A549 (cell line): ENCODE measurements around the gene CCDC116. TPM values are rescaled to one million over a fixed set of nuclear protein-coding genes. Genes with fewer than 3 reads are reported as not detected.

Experiments
- ATAC-seq, 2 experiments: fragments of 200-7000 bp in 1 of 2; fragments of >200 bp in 1 of 2; cut with Nextera tagmentation in 1 of 2; cut with Tn5 transposase in 1 of 2; 3 replicates each; pipeline versions ENCODE4 v1.8.0 to v1.9.1; 2018 to 2020; ENCODE audit warnings: mild to moderate bottlenecking in 1 of 2, moderate library complexity in 1 of 2
- CTCF ChIA-PET: fragments of 300-600 bp; sonication (Branson Sonifier 250); formaldehyde crosslinking; extraction: SDS; loops from one replicate; lab custom pipeline; 2021; ENCODE audit warnings: antibody characterized with exemption, inconsistent platforms; lab: Yijun Ruan, JAX
- POLR2A ChIA-PET: fragments of 350-600 bp; formaldehyde crosslinking; extraction: SDS; loops from one replicate; lab custom pipeline; 2021; ENCODE audit warnings: antibody characterized with exemption, inconsistent platforms; lab: Yijun Ruan, JAX
- DNase-seq, 2 experiments: peaks; one replicate each; pipeline versions ENCODE4 v3.0.0 to v3.0.0-alpha.2; 2011 to 2016; ENCODE audit warnings: low read depth in 1 of 2, low spot score in 1 of 2
- FAIRE-seq: peaks from 2 replicates; lab custom pipeline; 2011; peaks lifted over from hg19 to GRCh38; lab: Jason Lieb, UNC
- H3K27ac ChIP-seq, 2 experiments: fragments of >200 bp; sonication (Bioruptor Twin); formaldehyde crosslinking; 3 replicates each; pipeline ENCODE4 v1.5.1; 2016 to 2017
- H3K4me1 ChIP-seq: fragments of >200 bp; sonication (Bioruptor Twin); formaldehyde crosslinking; 3 replicates; pipeline ENCODE4 v1.6.1; 2016
- H3K4me2 ChIP-seq: fragments of >200 bp; sonication (Bioruptor Twin); formaldehyde crosslinking; 3 replicates; pipeline ENCODE4 v1.6.1; 2016
- H3K4me3 ChIP-seq: fragments of >200 bp; sonication (Bioruptor Twin); formaldehyde crosslinking; 3 replicates; pipeline ENCODE4 v1.5.1; 2016
- H3K9me3 ChIP-seq: fragments of >200 bp; sonication (Bioruptor Twin); formaldehyde crosslinking; 3 replicates; pipeline ENCODE4 v1.6.1; 2016
- BHLHE40 ChIP-seq: IDR thresholded peaks from 2 replicates; pipeline ENCODE4 v1.6.1; 2012; ENCODE audit warnings: low read depth, low read length, inconsistent platforms
- CBX2 ChIP-seq: fragments of 200-600 bp; sonication (generic); IDR thresholded peaks from 2 replicates; pipeline ENCODE4 v1.6.1; 2016; ENCODE audit warnings: low read depth, mild to moderate bottlenecking, borderline replicate concordance
- CHD4 ChIP-seq: fragments of 200-600 bp; sonication (generic); IDR thresholded peaks from 2 replicates; pipeline ENCODE4 v1.6.1; 2016; ENCODE audit warnings: antibody characterized with exemption, mild to moderate bottlenecking, borderline replicate concordance
- EHF ChIP-seq: fragments of 250-450 bp; sonication (Bioruptor Pico); IDR thresholded peaks from 2 replicates; pipeline ENCODE4 v1.5.0; 2020; ENCODE audit warnings: mild to moderate bottlenecking
- EHMT2 ChIP-seq: fragments of 200-600 bp; sonication (generic); IDR thresholded peaks from 2 replicates; pipeline ENCODE4 v1.6.1; 2016; ENCODE audit warnings: antibody characterized with exemption, low read depth, mild to moderate bottlenecking, moderate library complexity
- FOSL2 ChIP-seq, 2 experiments: fragments of 450-650 bp in 1 of 2; fragments of >200 bp in 1 of 2; sonication (Bioruptor Twin) in 1 of 2; formaldehyde crosslinking; IDR thresholded peaks; 2 replicates each; pipeline versions ENCODE4 v1.5.0 to v1.6.1; 2016 to 2020; ENCODE audit warnings: mild to moderate bottlenecking in 1 of 2, moderate library complexity in 1 of 2
- FOXS1 ChIP-seq: fragments of 250-450 bp; sonication (Bioruptor Pico); IDR thresholded peaks from 2 replicates; pipeline ENCODE4 v1.5.0; 2020; ENCODE audit warnings: mild to moderate bottlenecking, moderate library complexity
- HEYL ChIP-seq: fragments of 250-450 bp; sonication (Bioruptor Pico); IDR thresholded peaks from 2 replicates; pipeline ENCODE4 v1.8.0; 2021; ENCODE audit warnings: mild to moderate bottlenecking, moderate library complexity
- JUNB ChIP-seq: fragments of >200 bp; sonication (Bioruptor Twin); formaldehyde crosslinking; IDR thresholded peaks from 2 replicates; pipeline ENCODE4 v1.6.1; 2016
- KDM5A ChIP-seq: fragments of 200-600 bp; sonication (generic); IDR thresholded peaks from 2 replicates; pipeline ENCODE4 v1.6.1; 2016; ENCODE audit warnings: antibody characterized with exemption, mild to moderate bottlenecking
- MAX ChIP-seq: IDR thresholded peaks from 2 replicates; pipeline ENCODE4 v1.6.1; 2012
- MAZ ChIP-seq: fragments of 150-350 bp; IDR thresholded peaks from 2 replicates; pipeline ENCODE4 v1.6.1; 2014; ENCODE audit warnings: antibody characterized with exemption, low read depth, low read length, borderline replicate concordance
- MYC ChIP-seq: IDR thresholded peaks from 2 replicates; pipeline ENCODE4 v1.6.1; 2012; ENCODE audit warnings: mild to moderate bottlenecking, inconsistent platforms, low read length, improper control_type of control experiment, borderline replicate concordance
- NFE2L2 ChIP-seq: fragments of 150-350 bp; conservative IDR thresholded peaks from 2 replicates; pipeline ENCODE4 v1.6.1; 2014; ENCODE audit warnings: low read length
- PHF8 ChIP-seq: fragments of 200-600 bp; sonication (generic); IDR thresholded peaks from 2 replicates; pipeline ENCODE4 v1.6.1; 2016; ENCODE audit warnings: low read depth, mild to moderate bottlenecking, antibody characterized with exemption, moderate library complexity, borderline replicate concordance
- RAD21 ChIP-seq, 2 experiments: fragments of >200 bp in 1 of 2; sonication (Bioruptor Twin) in 1 of 2; formaldehyde crosslinking in 1 of 2; IDR thresholded peaks in 1 of 2; conservative IDR thresholded peaks in 1 of 2; 2 replicates in 1 of 2; 3 replicates in 1 of 2; pipeline ENCODE4 v1.6.1; 2012 to 2018; ENCODE audit warnings: inconsistent platforms in 1 of 2
- RARB ChIP-seq: fragments of 250-450 bp; sonication (Bioruptor Pico); IDR thresholded peaks from 2 replicates; pipeline ENCODE4 v1.8.0; 2021; ENCODE audit warnings: mild to moderate bottlenecking, moderate library complexity
- RNF2 ChIP-seq: fragments of 200-600 bp; sonication (generic); IDR thresholded peaks from 2 replicates; pipeline ENCODE4 v1.6.1; 2016; ENCODE audit warnings: low read depth, mild to moderate bottlenecking, antibody characterized with exemption, moderate library complexity, borderline replicate concordance
- ZC3H11A ChIP-seq: fragments of 450-650 bp; IDR thresholded peaks from 2 replicates; pipeline ENCODE4 v1.6.1; 2014; ENCODE audit warnings: antibody characterized with exemption, mild to moderate bottlenecking
- ZFP36 ChIP-seq: fragments of 450-650 bp; IDR thresholded peaks from 2 replicates; pipeline ENCODE4 v1.6.1; 2014; ENCODE audit warnings: borderline replicate concordance; ENCODE audit not compliant: partially characterized antibody
- ZNF302 ChIP-seq: fragments of 250-450 bp; sonication (Bioruptor Pico); IDR thresholded peaks from 2 replicates; pipeline ENCODE4 v1.9.0; 2021; ENCODE audit warnings: inconsistent platforms, mild to moderate bottlenecking, moderate library complexity
- ZSCAN20 ChIP-seq: fragments of 250-450 bp; sonication (Bioruptor Pico); IDR thresholded peaks from 2 replicates; pipeline ENCODE4 v1.8.0; 2022; ENCODE audit warnings: mild to moderate bottlenecking, moderate library complexity
- whole genome bisulfite sequencing: methylation state at CpG from one replicate; pipeline ENCODE4 v1.1.6; 2017; ENCODE audit errors: missing lambda C conversion rate; 5-methylcytosine and 5-hydroxymethylcytosine counted together
- polyA plus RNA-seq, 4 experiments: library from polyadenylated mRNA; depleted of rRNA in 3 of 4; stranded (reverse); fragments of >200 nt; fragmentation: RNase III in 1 of 4; extraction: RNeasy Plus Mini Kit Qiagen cat#74134 plus additional on column Dnase treatment in 1 of 4; gene quantifications; 2 replicates in 3 of 4; 3 replicates in 1 of 4; pipeline ENCODE4 v1.2.3, GENCODE V29; 2011 to 2017
- TF ChIP-seq, protein P1 (sequence below): IDR thresholded peaks from 2 replicates; pipeline ENCODE4 v1.6.1; 2012
- TF ChIP-seq, protein P2 (sequence below): IDR thresholded peaks from 2 replicates; pipeline ENCODE4 v1.6.1; 2012; ENCODE audit warnings: low read depth, borderline replicate concordance

Gene CCDC116
- polyA plus RNA-seq, 2 of the 4 experiments (the other 2 are of a cell fraction): 0.06 TPM; not detected in 1

DNA sequence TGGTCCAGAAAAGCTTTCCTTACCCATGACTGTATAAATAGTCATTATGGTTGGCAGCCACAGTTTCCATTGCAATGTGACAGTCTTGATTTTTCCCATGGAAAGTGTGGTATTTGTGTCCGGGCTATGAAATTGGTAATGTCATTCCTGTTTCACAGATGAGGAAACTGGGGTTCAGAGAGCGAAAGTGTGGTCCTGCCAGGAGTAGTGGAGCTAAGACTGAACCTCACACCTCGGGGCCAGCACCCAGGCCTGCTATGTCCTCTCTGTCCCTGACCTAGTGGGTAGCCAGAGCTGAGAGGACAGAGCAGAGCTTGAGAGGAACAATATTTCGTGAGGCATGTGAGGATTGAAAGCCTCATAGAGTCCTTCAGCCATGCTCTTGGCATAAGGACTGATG is 1.5 kb upstream of the CCDC116 start:
- TF ChIP-seq RNF2 (no peak), FOSL2 (IDR thresholded peaks at IDR 0.05) (no peak), FOSL2 (CRISPR knock-in tag; IDR thresholded peaks at IDR 0.05) (no peak), ZNF302 (CRISPR knock-in tag) (no peak), EHMT2 (no peak), JUNB (no peak), HEYL (CRISPR knock-in tag) (no peak), RARB (CRISPR knock-in tag) (no peak), ZFP36 (no peak)
- TF ChIP-seq, all 56 proteins: peak for 0
- WGBS: 81% methylated on average over 3 of the region's 4 CpGs
- Histone ChIP-seq H3K9me3 (no peaks in the 10 kb centered on the region), H3K27ac (no peak overlapping the region), H3K4me3 (no peak overlapping the region), H3K4me1 (peaks cover 9% of the 10 kb centered on the region; the same call in 1 of the 3 replicates), H3K4me2 (no peak overlapping the region)
- CTCF ChIA-PET: interaction anchor here (2.8 to 9.7 kb wide), 3 partner anchors 10 to 16 kb away, joined by 13 to 133 read pairs (median 35); partner anchors contain the start of gene SDF2L1
- ATAC-seq (no peak), DNase-seq (no peak), FAIRE-seq (no peak)
- POLR2A ChIA-PET: interaction anchor here (1.7 kb wide), 1 partner anchor 12 kb away, joined by 7 read pairs; the partner anchor contains the start of gene SDF2L1

- FAIRE-seq (no peak), DNase-seq (no peak), ATAC-seq (no peak)
- POLR2A ChIA-PET: no interaction called here
- Histone ChIP-seq H3K4me3 (no peak overlapping the region), H3K4me1 (peaks cover 9% of the 10 kb centered on the region; the same call in 1 of the 3 replicates), H3K27ac (no peak overlapping the region), H3K4me2 (no peak overlapping the region), H3K9me3 (no peaks in the 10 kb centered on the region)
- WGBS: 93% methylated on average over 18 of the region's 18 CpGs
- TF ChIP-seq, protein P1, sequence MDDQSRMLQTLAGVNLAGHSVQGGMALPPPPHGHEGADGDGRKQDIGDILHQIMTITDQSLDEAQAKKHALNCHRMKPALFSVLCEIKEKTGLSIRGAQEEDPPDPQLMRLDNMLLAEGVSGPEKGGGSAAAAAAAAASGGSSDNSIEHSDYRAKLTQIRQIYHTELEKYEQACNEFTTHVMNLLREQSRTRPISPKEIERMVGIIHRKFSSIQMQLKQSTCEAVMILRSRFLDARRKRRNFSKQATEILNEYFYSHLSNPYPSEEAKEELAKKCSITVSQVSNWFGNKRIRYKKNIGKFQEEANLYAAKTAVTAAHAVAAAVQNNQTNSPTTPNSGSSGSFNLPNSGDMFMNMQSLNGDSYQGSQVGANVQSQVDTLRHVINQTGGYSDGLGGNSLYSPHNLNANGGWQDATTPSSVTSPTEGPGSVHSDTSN: no peak
- TF ChIP-seq, protein P2, sequence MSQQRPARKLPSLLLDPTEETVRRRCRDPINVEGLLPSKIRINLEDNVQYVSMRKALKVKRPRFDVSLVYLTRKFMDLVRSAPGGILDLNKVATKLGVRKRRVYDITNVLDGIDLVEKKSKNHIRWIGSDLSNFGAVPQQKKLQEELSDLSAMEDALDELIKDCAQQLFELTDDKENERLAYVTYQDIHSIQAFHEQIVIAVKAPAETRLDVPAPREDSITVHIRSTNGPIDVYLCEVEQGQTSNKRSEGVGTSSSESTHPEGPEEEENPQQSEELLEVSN: no peak
- no peak for TF ChIP-seq KDM5A
- no peak for TF ChIP-seq NFE2L2
- TF ChIP-seq MYC: no peak
- no peak for TF ChIP-seq PHF8
- TF ChIP-seq EHMT2: no peak
- no peak for TF ChIP-seq ZNF302 (CRISPR knock-in tag)
- no peak for TF ChIP-seq EHF (CRISPR knock-in tag)
- no peak for TF ChIP-seq CHD4
- no peak for TF ChIP-seq MAZ
- TF ChIP-seq MAX: no peak
- CTCF ChIA-PET: interaction anchor here (9.7 kb wide), 1 partner anchor 8 kb away, joined by 133 read pairs; the partner anchor contains the start of gene SDF2L1
These were observed 371 bp downstream of the CCDC116 start for GRCh38 chr22:21632931-21633330.

DNA sequence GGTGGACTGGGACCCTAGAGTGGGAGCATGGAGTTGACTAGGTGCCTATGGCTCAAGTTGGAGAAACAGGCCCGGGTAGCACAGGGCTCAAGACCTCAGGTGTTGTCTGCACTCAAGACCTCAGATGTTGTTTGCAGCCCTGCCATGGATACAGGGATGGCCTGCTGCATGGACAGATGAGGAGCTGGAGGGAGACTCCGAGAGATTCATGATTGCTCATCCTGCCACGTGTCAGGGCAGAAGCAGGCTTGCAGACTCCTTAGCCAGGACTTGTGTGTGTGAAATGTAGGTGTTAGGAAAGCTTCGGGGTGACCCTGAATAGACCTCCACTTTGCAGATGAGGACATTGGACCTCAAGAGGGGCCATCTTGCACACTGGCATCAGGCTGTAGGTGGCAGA is 921 bp downstream of the CCDC116 start:
- Histone ChIP-seq H3K4me1 (peaks cover 3% of the 10 kb centered on the region; the same call in 1 of the 3 replicates), H3K27ac (no peak overlapping the region), H3K4me2 (no peak overlapping the region), H3K4me3 (no peak overlapping the region), H3K9me3 (no peaks in the 10 kb centered on the region)
- DNase-seq (no peak), ATAC-seq (no peak), FAIRE-seq (no peak)
- TF ChIP-seq ZFP36 (no peak), MYC (no peak), RNF2 (no peak), RAD21 (conservative IDR thresholded peaks at IDR 0.05 in 1 of 2, IDR thresholded peaks at IDR 0.05 in 1 of 2) (no peak), CBX2 (no peak), ZSCAN20 (CRISPR knock-in tag) (no peak), FOXS1 (CRISPR knock-in tag) (no peak), BHLHE40 (no peak), ZC3H11A (no peak), HEYL (CRISPR knock-in tag) (no peak)
- TF ChIP-seq, protein P1: no peak
- POLR2A ChIA-PET: no interaction called here
- WGBS: 88% methylated on average over 1 of the region's 4 CpGs
- CTCF ChIA-PET: interaction anchor here (0.9 to 9.7 kb wide), 3 partner anchors 8 to 14 kb away, joined by 3 to 133 read pairs (median 21); partner anchors contain the start of gene SDF2L1
